Inflammatory macrophage treated with lipopolysaccharide for 1 hour (primary cell): ENCODE measurements around the gene APOBEC3B.
A peak's percentile ranks its signal among the peaks of the same experiment; 100 is the strongest.
"Not testable (repeated sequence)": the region's sequence is repeated elsewhere in the genome, so short reads cannot be mapped to it uniquely, and the experiment has no call there.

Experiments used
- DNase-seq, 2 donors: peaks; one replicate each; pipeline ENCODE4 v3.0.0-alpha.2; 2020 to 2022

Gene APOBEC3B

GRCh38 chr22:38981992-38982927 lies at the start of gene APOBEC3B:
APOBEC3B (plus strand) TSS chr22:38982347; CDS start chr22:38982454, 107 bp downstream.
- DNase-seq = peak; percentile 98 to 99

DNA sequence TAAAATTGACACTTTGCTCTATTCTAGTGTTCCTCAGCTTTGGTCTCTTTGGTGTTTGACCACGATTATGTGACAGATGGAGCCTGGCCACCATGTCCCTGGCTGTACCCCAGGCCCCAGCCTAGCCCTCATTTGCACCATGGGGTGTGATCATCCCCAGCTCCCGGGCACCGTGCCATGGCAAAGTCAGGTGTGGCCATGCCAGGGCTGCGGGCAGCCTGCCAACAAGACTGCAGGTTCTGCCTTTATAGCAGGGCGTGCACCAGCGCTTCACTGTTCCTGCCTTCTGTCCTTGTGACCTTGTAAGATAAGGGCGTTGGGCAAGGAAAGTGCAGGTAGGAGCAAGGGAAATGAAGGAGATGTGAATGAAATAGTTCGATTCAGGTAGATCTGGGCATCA lies 47.1 kb upstream of the APOBEC3B start:
- DNase-seq = no peak

- DNase-seq = no peak
Measured at GRCh38 chr22:38935616-38936015, 46.5 kb upstream of the APOBEC3B start.

DNA sequence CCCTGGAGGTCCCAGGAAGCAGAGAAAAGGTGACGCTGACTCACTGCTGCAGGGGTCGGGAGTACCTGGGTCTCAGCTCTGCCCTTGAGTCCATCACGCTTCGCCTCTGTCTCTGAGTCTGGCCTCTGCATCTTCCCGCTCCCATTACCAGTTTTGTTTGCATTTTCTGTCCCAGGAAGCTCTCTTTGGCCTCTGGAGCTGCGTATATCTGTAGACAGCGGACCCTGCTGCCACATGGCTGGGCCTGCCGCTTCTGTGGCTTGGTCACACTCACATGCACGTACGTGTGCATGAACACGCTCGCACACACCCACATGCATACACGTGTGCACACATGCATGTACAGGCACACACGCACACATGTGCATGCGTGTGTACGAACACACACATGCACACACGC lies 45.6 kb upstream of the APOBEC3B start:
- no peak for DNase-seq

- no peak for DNase-seq
Measured at GRCh38 chr22:38937036-38937435, 45.1 kb upstream of the APOBEC3B start.

DNA sequence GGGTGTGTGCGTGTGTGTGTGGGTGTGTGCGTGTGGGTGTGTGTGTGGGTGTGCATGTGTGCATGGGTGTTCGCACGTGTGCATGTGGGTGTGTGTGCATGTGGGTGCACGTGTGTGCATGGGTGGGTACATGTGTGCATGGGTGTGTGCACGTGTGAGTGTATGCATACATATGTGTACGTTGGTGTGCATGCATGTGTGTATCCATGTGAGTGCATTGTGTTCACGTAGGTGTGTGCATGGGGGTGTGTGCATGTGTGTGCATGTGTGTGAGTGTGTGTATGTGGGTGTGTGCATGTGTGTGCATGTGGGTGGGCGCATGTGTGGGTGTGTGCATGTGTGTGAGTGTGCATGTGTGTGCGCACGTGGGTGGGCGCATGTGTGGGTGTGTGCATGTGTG lies 44.6 kb upstream of the APOBEC3B start:
- no peak for DNase-seq

GRCh38 chr22:38938221-38938620 lies 43.9 kb upstream of the APOBEC3B start:
- no peak for DNase-seq

- DNase-seq = no peak
Measured at GRCh38 chr22:38938925-38939324, 43.2 kb upstream of the APOBEC3B start.

- DNase-seq = peak in 1 of 2 donors; percentile 40
Measured at GRCh38 chr22:38940811-38941384, 41.2 kb upstream of the APOBEC3B start.

- peak; percentile 96 to 100 for DNase-seq
Measured at GRCh38 chr22:38941488-38941987, 40.6 kb upstream of the APOBEC3B start.

DNA sequence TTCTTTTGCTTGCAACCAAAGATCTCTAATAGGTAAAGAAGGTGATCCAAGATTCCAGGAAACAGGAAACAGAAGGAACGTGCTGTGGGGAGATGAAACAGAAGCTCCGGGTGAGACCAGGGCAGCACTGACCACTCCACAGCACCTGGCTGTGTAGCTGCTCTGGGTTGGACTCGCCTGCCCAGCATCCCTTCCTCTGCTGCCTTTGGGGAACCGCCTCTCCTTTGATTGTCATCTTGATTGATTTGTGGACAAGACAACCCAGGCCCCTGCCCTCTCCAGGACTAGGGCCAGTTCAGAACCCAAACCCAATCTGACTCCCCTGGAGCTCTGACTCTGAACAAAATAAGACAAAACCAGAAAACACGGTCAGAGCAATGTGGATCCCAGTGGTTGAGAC lies 39.4 kb upstream of the APOBEC3B start:
- DNase-seq = no peak

- DNase-seq = peak in 1 of 2 donors; percentile 34
Measured at GRCh38 chr22:38943201-38943600, 38.9 kb upstream of the APOBEC3B start.

- DNase-seq = no peak
Measured at GRCh38 chr22:38943882-38944281, 38.3 kb upstream of the APOBEC3B start.

DNA sequence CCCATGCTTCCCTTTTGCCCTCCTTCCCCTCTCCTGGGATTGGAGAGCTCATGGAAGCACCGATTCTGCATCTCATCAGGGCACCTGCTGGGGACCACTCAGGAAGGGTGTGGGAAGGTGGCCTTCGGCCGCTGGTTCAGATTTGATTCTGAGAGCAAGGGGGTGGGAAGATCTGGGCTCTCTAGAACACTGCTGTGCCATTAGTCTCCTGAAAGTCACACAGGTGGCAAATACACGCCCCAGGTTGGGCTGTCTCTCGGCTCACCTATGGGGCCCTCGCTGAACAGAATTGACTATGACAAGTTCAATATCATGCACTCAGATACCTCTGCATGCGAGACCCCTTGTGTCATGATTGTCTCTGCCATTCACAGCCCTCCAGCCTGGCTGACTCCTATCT lies 37.5 kb upstream of the APOBEC3B start:
- DNase-seq = no peak

DNA sequence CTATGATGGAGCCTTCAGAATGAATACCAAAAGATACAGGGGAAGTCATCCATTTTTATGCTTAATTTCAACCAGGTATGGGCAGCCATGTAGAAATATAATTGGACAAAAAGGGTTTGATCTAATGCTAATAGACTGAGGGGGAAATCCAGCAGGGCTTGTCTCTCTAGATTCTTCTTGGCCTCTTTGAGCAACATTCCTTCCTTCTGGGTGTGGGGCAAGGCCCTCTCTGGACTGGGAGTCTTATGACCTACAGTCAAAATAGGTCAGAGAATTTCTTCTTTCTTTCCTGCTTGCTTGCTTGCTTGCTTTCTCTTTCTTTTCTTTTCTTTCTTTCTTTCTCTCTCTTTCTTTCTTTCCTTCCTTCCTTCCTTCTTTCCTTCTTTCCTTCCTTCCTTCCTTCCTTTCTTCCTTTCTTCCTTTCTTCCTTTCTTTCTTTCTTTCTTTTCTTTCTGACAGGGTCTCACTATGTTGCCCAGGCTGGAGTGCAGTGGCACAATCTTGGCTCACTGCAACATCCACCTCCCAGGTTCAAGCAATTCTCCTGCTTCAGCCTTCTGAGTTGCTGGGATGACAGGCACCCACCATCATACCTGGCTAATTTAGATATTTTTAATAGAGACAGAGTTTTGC lies 36.3 kb upstream of the APOBEC3B start:
- not testable (repeated sequence) for DNase-seq

GRCh38 chr22:38946771-38947170 lies 35.4 kb upstream of the APOBEC3B start:
- DNase-seq = no peak

- DNase-seq = peak; percentile 59 to 66
Measured at GRCh38 chr22:38947321-38948140, 34.6 kb upstream of the APOBEC3B start.

- no peak for DNase-seq
Measured at GRCh38 chr22:38948181-38948940, 33.8 kb upstream of the APOBEC3B start.

GRCh38 chr22:38949889-38950405 lies 32.2 kb upstream of the APOBEC3B start:
- no peak for DNase-seq

DNA sequence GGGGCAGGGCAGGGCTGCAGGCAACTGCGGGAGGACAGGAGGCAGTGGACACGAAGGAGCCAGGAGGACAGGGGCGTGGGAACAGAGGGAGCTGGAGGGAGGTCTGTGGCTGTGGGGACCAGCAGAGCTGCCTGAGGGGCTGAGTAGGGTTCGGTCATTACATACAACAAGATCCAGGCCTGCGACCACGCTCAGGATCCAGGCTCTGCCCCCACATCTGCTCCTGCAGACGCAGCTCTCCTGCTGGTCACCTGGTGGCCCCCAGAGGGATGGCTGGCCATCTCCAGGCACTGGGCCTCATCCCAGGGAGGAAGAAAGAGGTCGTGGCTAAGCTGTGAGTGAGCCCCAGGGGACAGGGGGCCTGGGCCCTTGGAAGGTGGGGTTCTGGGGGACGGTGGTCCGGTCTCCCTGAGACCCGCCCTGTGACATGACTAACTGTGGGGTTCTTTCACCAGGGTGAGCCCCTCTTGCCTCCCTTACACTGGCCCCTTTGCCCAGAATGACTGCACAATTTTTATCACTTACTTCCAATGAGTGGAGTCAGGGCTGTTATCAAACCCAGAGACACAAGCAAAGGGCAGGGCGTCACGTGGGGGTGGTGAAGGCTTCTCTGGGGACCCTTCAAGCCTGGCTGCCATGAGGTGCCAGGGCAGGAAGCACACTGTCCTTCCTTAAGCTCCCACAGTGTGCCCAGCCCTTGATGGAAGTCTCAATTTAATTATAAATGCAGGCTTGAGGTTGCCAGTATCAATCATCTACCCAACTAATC lies 31.4 kb upstream of the APOBEC3B start:
- no peak for DNase-seq

- peak; percentile 74 to 78 for DNase-seq
Measured at GRCh38 chr22:38951734-38952133, 30.4 kb upstream of the APOBEC3B start.
